ENCODE data around the gene AKAP13. TPM values are rescaled to one million over a fixed set of nuclear protein-coding genes. Genes with fewer than 3 reads are reported as not detected.
"Not testable (repeated sequence)": the region's sequence is repeated elsewhere in the genome, so short reads cannot be mapped to it uniquely, and the experiment has no call there.

The AKAP13 gene
- total RNA-seq: 10 to 100 TPM; 79.4 to 83.2 TPM

DNA sequence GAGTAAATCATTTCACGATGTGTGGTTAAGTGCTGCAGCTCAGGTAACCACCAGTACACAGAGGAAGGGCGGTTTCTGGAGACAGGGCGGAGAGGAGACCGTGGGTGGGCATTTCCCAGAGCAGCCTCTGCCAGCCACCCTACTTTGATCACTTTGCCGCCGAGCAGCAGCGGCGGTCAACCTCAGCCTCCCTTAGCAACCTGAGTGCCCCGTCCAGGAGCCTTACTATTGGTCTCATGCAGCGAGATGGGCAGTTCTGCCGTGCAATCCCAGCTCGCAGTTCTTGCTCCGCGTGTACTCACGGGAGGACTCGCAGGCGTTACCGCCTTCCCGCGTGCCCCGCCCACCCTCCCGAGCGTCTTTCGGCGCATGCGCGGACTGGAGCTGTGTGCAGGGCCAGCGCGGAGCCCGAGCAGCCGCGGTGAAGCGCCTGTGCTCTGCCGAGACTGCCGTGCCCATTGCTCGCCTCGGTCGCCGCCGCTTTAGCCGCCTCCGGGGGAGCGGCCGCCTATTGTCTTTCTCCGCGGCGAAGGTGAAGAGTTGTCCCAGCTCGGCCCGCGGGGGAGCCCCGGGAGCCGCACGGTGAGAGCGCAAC, at the start of gene AKAP13:
TSS of gene AKAP13 (plus strand) at position 387 of the 595 bp plus-strand sequence. CDS start 105,118 bp downstream, outside the sequence.
- DNase-seq: peak; percentile 97
- H3K4me1 Mint-ChIP-seq (ENCODE audit: low read depth): peaks cover 51% of the 10 kb centered on the region
- CTCF ChIA-PET: interaction anchor here (0.8 to 4.8 kb wide), 8 partner anchors 20 to 313 kb away, joined by 3 to 30 read pairs (median 4); no protein-coding TSS in a partner anchor
- no peaks in the 10 kb centered on the region for H3K9me3 Mint-ChIP-seq
- H3K36me3 Mint-ChIP-seq (ENCODE audit: low read depth): peaks cover 2% of the 10 kb centered on the region
- no peaks in the 10 kb centered on the region for H3K27me3 Mint-ChIP-seq (ENCODE audit: low read depth)
- intact Hi-C loops (cut with micrococcal nuclease): loop anchor here (1.0 kb wide), 5 partner anchors 22 to 62 kb away; no protein-coding TSS in a partner anchor
- H3K27ac Mint-ChIP-seq: peak within 1 kb of the TSS; percentile 90
- H3K4me3 Mint-ChIP-seq: peak within 1 kb of the TSS; percentile 91

DNA sequence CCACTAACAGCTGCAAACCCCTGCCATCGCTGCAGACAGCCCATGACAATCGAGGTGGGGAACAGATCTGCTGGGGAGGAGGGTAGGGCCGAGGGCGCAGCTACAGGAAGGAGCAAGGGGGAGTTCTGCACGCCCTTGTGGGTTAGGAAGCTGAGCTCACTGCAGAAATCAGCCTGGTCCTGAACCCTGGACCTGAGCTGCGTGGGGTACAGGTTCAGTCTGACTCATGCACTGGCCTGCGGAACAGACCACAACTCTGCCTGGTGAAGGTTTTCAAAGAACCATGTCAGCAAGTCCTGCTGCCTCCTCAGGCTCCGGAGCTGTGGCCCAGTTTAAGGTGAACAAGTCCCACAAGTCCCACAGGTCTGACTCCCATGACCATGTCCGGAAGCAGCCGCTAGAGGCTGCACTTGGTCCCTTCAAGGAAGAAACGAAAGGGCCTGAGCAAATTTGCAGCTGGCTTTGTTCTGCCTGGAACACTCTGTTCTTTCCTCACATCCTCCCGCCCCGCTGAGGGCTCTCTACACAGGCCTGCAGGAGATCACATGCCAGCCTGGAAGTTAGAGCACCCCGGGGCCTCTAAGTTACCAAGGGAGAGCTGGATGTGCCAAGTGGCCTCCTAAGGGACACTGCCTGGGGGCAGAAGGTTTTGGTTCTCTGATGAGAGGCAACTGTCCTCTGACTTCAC, 49.4 kb upstream of the AKAP13 start:
- DNase-seq: peak; percentile 79
- CTCF ChIA-PET: interaction anchor here (0.6 to 2.0 kb wide), 22 partner anchors 9 to 406 kb away, joined by 3 to 8 read pairs (median 5); no protein-coding TSS in a partner anchor
- no peaks in the 10 kb centered on the region for H3K36me3 Mint-ChIP-seq (ENCODE audit: low read depth)
- intact Hi-C loops (cut with micrococcal nuclease): loop anchor here (1.0 kb wide), 2 partner anchors 49 to 82 kb away; partner anchors contain the start of gene AKAP13
- peaks cover 22% of the 10 kb centered on the region for H3K4me1 Mint-ChIP-seq (ENCODE audit: low read depth)
- H3K27ac Mint-ChIP-seq: peak overlapping the region; percentile 6
- peaks cover 4% of the 10 kb centered on the region for H3K9me3 Mint-ChIP-seq
- no peaks in the 10 kb centered on the region for H3K27me3 Mint-ChIP-seq (ENCODE audit: low read depth)
- H3K4me3 Mint-ChIP-seq: peak overlapping the region; percentile 85

- Mint-ChIP-seq H3K4me3 (no peak overlapping the region), H3K27ac (no peak overlapping the region), H3K36me3 (ENCODE audit: low read depth) (no peaks in the 10 kb centered on the region), H3K27me3 (ENCODE audit: low read depth) (no peaks in the 10 kb centered on the region), H3K4me1 (ENCODE audit: low read depth) (peaks cover 22% of the 10 kb centered on the region), H3K9me3 (peaks cover 4% of the 10 kb centered on the region)
- no peak for DNase-seq
- intact Hi-C loops (cut with micrococcal nuclease): no loop called here
- CTCF ChIA-PET: interaction anchor here (0.6 to 2.0 kb wide), 18 partner anchors 9 to 405 kb away, joined by 3 to 8 read pairs (median 4); no protein-coding TSS in a partner anchor
Measured at GRCh38 chr15:85331655-85332285, 48.6 kb upstream of the AKAP13 start.

DNA sequence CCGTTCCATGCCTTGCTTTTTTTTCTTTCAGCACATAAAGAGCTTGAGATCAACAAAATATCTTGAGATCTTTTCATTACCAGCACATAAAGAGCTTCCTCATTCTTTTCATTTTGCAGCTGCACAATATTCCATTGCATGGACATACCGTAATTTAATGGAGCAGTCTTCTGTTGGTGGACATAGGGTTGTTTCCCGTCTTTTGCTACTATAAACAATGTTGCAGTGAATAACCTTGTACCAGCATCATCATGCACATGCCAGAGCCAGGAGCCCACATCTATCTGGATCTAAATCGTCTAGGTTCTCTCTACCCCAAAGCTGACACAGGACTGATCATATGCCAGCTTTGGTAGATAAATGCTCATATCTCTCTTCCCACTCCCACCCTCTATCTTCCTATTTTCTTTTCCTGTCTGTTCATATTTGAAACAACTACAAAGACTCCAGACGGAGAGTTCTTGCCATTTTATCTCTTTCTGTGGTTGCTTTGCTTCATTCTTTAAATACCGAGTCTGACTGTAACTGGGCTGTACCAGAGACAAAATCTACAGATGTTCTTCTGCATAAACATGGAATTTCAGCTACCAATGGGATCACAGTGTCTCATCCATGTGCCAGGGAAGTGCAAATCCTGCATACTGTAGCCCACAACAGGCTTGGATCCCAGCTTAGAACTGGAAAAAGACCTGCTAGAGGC, 47.1 kb upstream of the AKAP13 start:
- H3K4me3 Mint-ChIP-seq: no peak overlapping the region
- DNase-seq: no peak
- H3K4me1 Mint-ChIP-seq (ENCODE audit: low read depth): peaks cover 22% of the 10 kb centered on the region
- CTCF ChIA-PET: no interaction called here
- H3K9me3 Mint-ChIP-seq: peaks cover 4% of the 10 kb centered on the region
- H3K36me3 Mint-ChIP-seq (ENCODE audit: low read depth): no peaks in the 10 kb centered on the region
- H3K27ac Mint-ChIP-seq: no peak overlapping the region
- intact Hi-C loops (cut with micrococcal nuclease): no loop called here
- H3K27me3 Mint-ChIP-seq (ENCODE audit: low read depth): no peaks in the 10 kb centered on the region

GRCh38 chr15:85334241-85334640, 46.2 kb upstream of the AKAP13 start:
- no peaks in the 10 kb centered on the region for H3K36me3 Mint-ChIP-seq (ENCODE audit: low read depth)
- H3K27me3 Mint-ChIP-seq (ENCODE audit: low read depth): no peaks in the 10 kb centered on the region
- peaks cover 19% of the 10 kb centered on the region for H3K4me1 Mint-ChIP-seq (ENCODE audit: low read depth)
- no peak overlapping the region for H3K4me3 Mint-ChIP-seq
- peaks cover 4% of the 10 kb centered on the region for H3K9me3 Mint-ChIP-seq
- H3K27ac Mint-ChIP-seq: no peak overlapping the region
- intact Hi-C loops (cut with micrococcal nuclease): no loop called here
- DNase-seq: no peak
- CTCF ChIA-PET: no interaction called here

DNA sequence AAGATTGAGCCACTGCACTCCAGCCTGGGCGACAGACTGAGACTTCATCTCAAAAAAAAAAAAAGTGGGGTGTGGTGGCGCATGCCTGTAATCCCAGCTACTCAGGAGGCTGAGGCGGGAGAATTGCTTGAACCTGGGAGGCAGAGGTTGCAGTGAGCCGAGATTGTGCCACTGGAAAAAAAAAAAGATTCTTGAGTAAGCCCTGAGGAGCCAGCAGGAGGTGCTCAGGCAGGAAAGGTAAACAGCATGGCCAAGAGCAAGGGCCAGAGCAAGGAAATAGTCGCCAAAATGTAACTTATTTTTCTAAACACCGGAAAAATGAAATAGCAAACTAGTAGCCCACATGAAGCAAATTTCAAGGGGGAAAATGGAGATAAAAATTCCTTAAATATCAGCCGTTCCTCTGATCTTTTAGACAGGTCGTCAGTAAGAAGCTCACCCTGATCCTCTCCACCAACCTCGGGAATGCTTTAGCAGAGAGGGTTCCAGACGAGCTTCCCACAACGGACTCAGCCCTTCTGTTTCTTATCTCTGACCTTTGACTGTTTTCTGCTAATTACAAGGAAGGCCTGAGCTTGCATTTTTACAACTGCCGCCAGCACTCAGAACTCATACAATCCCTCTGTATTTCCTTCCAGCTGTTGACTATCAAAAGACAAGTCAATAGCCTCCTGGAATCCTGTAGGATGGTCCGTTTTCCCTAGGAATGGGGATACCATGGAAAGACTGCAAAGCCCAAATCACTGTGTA, 45.0 kb upstream of the AKAP13 start:
- H3K36me3 Mint-ChIP-seq (ENCODE audit: low read depth): no peaks in the 10 kb centered on the region
- H3K9me3 Mint-ChIP-seq: peaks cover 4% of the 10 kb centered on the region
- CTCF ChIA-PET: interaction anchor here (0.7 to 0.9 kb wide), 2 partner anchors 10 to 78 kb away, joined by 3 to 4 read pairs; no protein-coding TSS in a partner anchor
- no peak overlapping the region for H3K4me3 Mint-ChIP-seq
- intact Hi-C loops (cut with micrococcal nuclease): no loop called here
- H3K4me1 Mint-ChIP-seq (ENCODE audit: low read depth): peaks cover 14% of the 10 kb centered on the region
- H3K27ac Mint-ChIP-seq: no peak overlapping the region
- no peak for DNase-seq
- H3K27me3 Mint-ChIP-seq (ENCODE audit: low read depth): no peaks in the 10 kb centered on the region

- intact Hi-C loops (cut with micrococcal nuclease): no loop called here
- Mint-ChIP-seq H3K27me3 (ENCODE audit: low read depth) (no peaks in the 10 kb centered on the region), H3K27ac (no peak overlapping the region), H3K36me3 (ENCODE audit: low read depth) (no peaks in the 10 kb centered on the region), H3K4me1 (ENCODE audit: low read depth) (no peaks in the 10 kb centered on the region), H3K4me3 (no peak overlapping the region), H3K9me3 (no peaks in the 10 kb centered on the region)
- DNase-seq: no peak
- CTCF ChIA-PET: interaction anchor here (0.5 to 1.7 kb wide), 2 partner anchors 19 to 67 kb away, joined by 3 to 4 read pairs; no protein-coding TSS in a partner anchor
Measured at GRCh38 chr15:85336880-85337279, 43.5 kb upstream of the AKAP13 start.

DNA sequence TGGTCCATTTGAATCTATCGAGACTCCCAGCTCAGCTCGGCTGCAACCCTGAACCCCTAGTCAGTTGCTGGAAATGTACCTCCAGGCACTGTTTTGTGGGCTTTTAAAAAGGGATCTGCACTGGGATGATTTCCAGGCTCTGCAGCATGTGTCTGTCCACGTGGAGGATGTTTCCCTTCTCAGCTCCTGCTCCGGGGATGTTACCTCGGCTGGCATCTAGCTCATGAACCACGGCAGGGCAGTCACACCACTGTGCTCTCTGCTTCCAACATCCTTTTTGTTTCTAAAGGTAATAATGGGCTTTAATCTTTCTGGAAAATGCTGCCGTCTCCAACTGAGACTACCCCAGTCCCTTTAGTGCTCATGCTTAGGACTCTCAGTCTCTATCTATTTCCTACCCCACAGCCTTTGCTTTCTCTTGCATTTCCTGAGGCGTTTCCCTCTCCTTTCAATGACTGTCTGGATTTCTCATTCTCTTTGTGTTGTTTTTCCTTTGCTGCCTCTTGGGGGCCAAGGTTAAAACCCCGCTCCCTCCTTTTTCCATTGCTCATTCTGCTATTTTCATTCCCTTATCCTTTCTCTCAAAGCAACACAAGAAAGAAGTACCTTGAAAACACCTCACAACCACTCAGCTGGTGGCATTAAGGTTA, 42.9 kb upstream of the AKAP13 start:
- intact Hi-C loops (cut with micrococcal nuclease): no loop called here
- H3K27me3 Mint-ChIP-seq (ENCODE audit: low read depth): no peaks in the 10 kb centered on the region
- no peak overlapping the region for H3K27ac Mint-ChIP-seq
- H3K4me1 Mint-ChIP-seq (ENCODE audit: low read depth): no peaks in the 10 kb centered on the region
- no peak overlapping the region for H3K4me3 Mint-ChIP-seq
- no peaks in the 10 kb centered on the region for H3K36me3 Mint-ChIP-seq (ENCODE audit: low read depth)
- no peaks in the 10 kb centered on the region for H3K9me3 Mint-ChIP-seq
- DNase-seq: no peak
- CTCF ChIA-PET: interaction anchor here (1.7 kb wide), 1 partner anchor 20 kb away, joined by 4 read pairs; no protein-coding TSS in a partner anchor

DNA sequence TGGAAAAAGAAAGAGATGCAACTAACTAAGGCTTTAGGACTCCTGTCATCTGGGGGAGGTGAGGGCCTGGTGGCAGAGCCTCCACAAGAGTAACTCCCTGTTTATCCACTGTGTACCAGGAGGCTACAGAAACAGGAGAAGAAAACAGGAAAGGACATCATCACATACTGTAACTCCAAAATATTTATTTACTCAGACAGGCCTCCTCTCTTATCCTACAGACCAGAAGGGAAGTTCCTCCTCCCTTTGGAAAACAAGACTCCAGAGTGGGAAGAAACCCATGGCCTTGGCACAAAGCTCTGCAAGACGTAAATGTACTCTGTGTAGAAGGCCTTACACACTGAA, 40.1 kb upstream of the AKAP13 start:
- intact Hi-C loops (cut with micrococcal nuclease): no loop called here
- H3K9me3 Mint-ChIP-seq: no peaks in the 10 kb centered on the region
- CTCF ChIA-PET: interaction anchor here (2.0 kb wide), 1 partner anchor 9 kb away, joined by 5 read pairs; no protein-coding TSS in a partner anchor

DNA sequence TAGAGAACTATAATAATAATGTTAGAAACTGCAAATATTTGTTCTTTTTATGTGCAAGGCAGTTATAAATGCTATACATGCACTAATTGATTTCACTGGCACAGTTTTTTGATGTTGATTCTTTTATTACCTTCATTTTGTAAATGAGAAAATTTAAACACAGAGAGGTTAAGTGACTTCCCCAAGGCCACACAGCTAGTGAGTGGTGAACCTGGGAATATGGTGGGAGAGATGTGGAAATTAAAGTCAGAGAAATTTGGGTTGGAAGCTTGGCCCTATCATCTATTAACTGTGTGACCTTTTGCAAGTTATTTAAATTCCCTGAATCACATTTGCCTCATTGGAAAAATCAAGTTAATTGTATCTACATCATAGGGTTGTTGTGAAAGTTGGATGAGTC, 39.6 kb upstream of the AKAP13 start:
- CTCF ChIA-PET: interaction anchor here (2.0 kb wide), 1 partner anchor 10 kb away, joined by 5 read pairs; no protein-coding TSS in a partner anchor
- Mint-ChIP-seq H3K4me1 (ENCODE audit: low read depth) (peaks cover 2% of the 10 kb centered on the region), H3K27ac (no peak overlapping the region), H3K4me3 (no peak overlapping the region), H3K27me3 (ENCODE audit: low read depth) (no peaks in the 10 kb centered on the region), H3K9me3 (no peaks in the 10 kb centered on the region), H3K36me3 (ENCODE audit: low read depth) (no peaks in the 10 kb centered on the region)
- no peak for DNase-seq
- intact Hi-C loops (cut with micrococcal nuclease): no loop called here

More for the DNA sequence above, 40.1 kb upstream of the AKAP13 start:
- H3K4me1 Mint-ChIP-seq (ENCODE audit: low read depth): peaks cover 2% of the 10 kb centered on the region
- DNase-seq: no peak
- H3K27ac Mint-ChIP-seq: no peak overlapping the region
- no peaks in the 10 kb centered on the region for H3K36me3 Mint-ChIP-seq (ENCODE audit: low read depth)
- no peaks in the 10 kb centered on the region for H3K27me3 Mint-ChIP-seq (ENCODE audit: low read depth)
- H3K4me3 Mint-ChIP-seq: no peak overlapping the region

DNA sequence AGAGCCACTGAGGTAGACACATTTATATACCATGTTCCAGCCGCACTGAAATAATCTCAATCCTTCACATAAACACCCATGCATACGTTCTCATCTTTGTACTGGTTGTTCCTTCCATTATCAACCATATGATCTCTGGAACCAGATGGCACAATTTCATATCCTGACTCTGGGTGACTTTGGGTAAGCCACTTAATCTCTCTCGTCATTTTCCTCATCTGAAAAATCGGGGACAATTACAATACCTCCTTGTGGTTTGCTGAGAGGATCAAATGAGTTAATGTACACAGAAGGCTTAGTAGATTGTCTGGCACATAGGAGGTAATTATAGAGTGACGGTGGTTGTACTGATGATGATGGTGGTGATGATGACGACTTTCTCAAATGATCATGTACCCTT, 38.2 kb upstream of the AKAP13 start:
- DNase-seq; intact Hi-C loops (cut with micrococcal nuclease); H3K4me3 Mint-ChIP-seq; CTCF ChIA-PET; H3K36me3 Mint-ChIP-seq (ENCODE audit: low read depth); H3K27me3 Mint-ChIP-seq (ENCODE audit: low read depth); H3K9me3 Mint-ChIP-seq; H3K27ac Mint-ChIP-seq; H3K4me1 Mint-ChIP-seq (ENCODE audit: low read depth): not testable (repeated sequence)
